H1 (cell line): ENCODE measurements around the gene GRIN2C. TPM values are rescaled to one million over a fixed set of nuclear protein-coding genes. Genes with fewer than 3 reads are reported as not detected.
A peak's percentile ranks its signal among the peaks of the same experiment; 100 is the strongest.

Experiments used
- BCL11A ChIP-seq, 2 experiments: IDR thresholded peaks; one replicate each; pipeline ENCODE4 v1.6.1; 2011; ENCODE audit warnings: low read depth in 2 of 2, low read length in 2 of 2, mild to moderate bottlenecking in 2 of 2
- CBX5 ChIP-seq: fragments of 300-800, 300-1000 bp; sonication (generic); IDR thresholded peaks from 2 replicates; pipeline ENCODE4 v1.7.1; 2016; ENCODE audit warnings: antibody characterized with exemption, low read length, low read depth
- CREB1 ChIP-seq: IDR thresholded peaks from 2 replicates; pipeline ENCODE4 v1.6.1; 2012; ENCODE audit warnings: inconsistent platforms
- EGR1 ChIP-seq: IDR thresholded peaks from 2 replicates; pipeline ENCODE4 v1.6.1; 2011; ENCODE audit warnings: low read depth, low read length, borderline replicate concordance
- EZH2 ChIP-seq: fragments of 200-600 bp; sonication (generic); IDR thresholded peaks from 2 replicates; pipeline ENCODE4 v1.7.1; 2012; ENCODE audit warnings: low read depth, mild to moderate bottlenecking, moderate library complexity, low read length, inconsistent platforms; ENCODE audit not compliant: severe bottlenecking
- FOSL1 ChIP-seq: IDR thresholded peaks from 2 replicates; pipeline ENCODE4 v1.6.1; 2011; ENCODE audit warnings: mild to moderate bottlenecking, low read depth, low read length, moderate library complexity; ENCODE audit not compliant: insufficient read depth
- HDAC2 ChIP-seq, 2 experiments: fragments of 300-600 bp in 1 of 2; sonication (generic) in 1 of 2; IDR thresholded peaks; 2 replicates each; pipeline ENCODE4 v1.6.1; 2011 to 2012; ENCODE audit warnings: low read depth in 2 of 2, low read length in 2 of 2, mild to moderate bottlenecking in 2 of 2, moderate library complexity in 2 of 2, borderline replicate concordance in 1 of 2, inconsistent platforms in 1 of 2
- JUN ChIP-seq: IDR thresholded peaks from 2 replicates; pipeline ENCODE4 v1.6.1; 2011; ENCODE audit warnings: low read depth, mild to moderate bottlenecking, improper control_type of control experiment, low read length
- KDM1A ChIP-seq: fragments of 200-600, 300-600 bp; sonication (generic); IDR thresholded peaks from 2 replicates; pipeline ENCODE4 v1.7.1; 2016; ENCODE audit warnings: mild to moderate bottlenecking, low read length, borderline replicate concordance
- MAFK ChIP-seq: IDR thresholded peaks from 2 replicates; pipeline ENCODE4 v1.6.1; 2012; ENCODE audit warnings: low read depth, mild to moderate bottlenecking, improper control_type of control experiment, low read length
- NRF1 ChIP-seq: IDR thresholded peaks from 2 replicates; pipeline ENCODE4 v1.6.1; 2011; ENCODE audit warnings: mild to moderate bottlenecking, low read depth, low read length, improper control_type of control experiment
- PHF8 ChIP-seq: fragments of 200-600 bp; sonication (generic); conservative IDR thresholded peaks from 2 replicates; pipeline ENCODE4 v1.7.1; 2012; ENCODE audit warnings: low read depth, mild to moderate bottlenecking, inconsistent platforms, low read length, moderate library complexity
- RAD21 ChIP-seq, 2 experiments: IDR thresholded peaks in 1 of 2; conservative IDR thresholded peaks in 1 of 2; 2 replicates each; pipeline ENCODE4 v1.6.1; 2011; ENCODE audit warnings: low read depth in 2 of 2, low read length in 2 of 2, improper control_type of control experiment in 1 of 2, inconsistent platforms in 1 of 2, mild to moderate bottlenecking in 1 of 2, moderate library complexity in 1 of 2
- RFX5 ChIP-seq: IDR thresholded peaks from 2 replicates; pipeline ENCODE4 v1.6.1; 2011; ENCODE audit warnings: low read depth, low read length, improper control_type of control experiment, borderline replicate concordance
- RNF2 ChIP-seq: fragments of 200-900, 300-1000 bp; sonication (generic); IDR thresholded peaks from 2 replicates; pipeline ENCODE4 v1.7.1; 2016; ENCODE audit warnings: borderline replicate concordance, low read depth, mild to moderate bottlenecking, antibody characterized with exemption, low read length; ENCODE audit not compliant: poor library complexity, severe bottlenecking; ENCODE audit errors: missing control alignments
- TAF7 ChIP-seq: optimal IDR thresholded peaks from 2 replicates; pipeline ENCODE3; 2011; ENCODE audit warnings: low read depth, mild to moderate bottlenecking, inconsistent platforms, low read length, moderate library complexity, borderline replicate concordance
- YY1 ChIP-seq: IDR thresholded peaks from 2 replicates; pipeline ENCODE4 v1.6.1; 2011; ENCODE audit warnings: low read depth, mild to moderate bottlenecking, low read length
- ZNF274 ChIP-seq: IDR thresholded peaks from 2 replicates; pipeline ENCODE4 v1.7.0; 2012; ENCODE audit warnings: low read length, borderline replicate concordance; ENCODE audit errors: extremely low read depth
- polyA plus RNA-seq, 7 experiments: library from polyadenylated mRNA; depleted of rRNA in 3 of 7; stranded (reverse) in 5 of 7; unstranded in 2 of 7; fragments of >200 nt in 5 of 7; fragments of 200-250 nt in 2 of 7; gene quantifications; 1 replicate in 5 of 7; 2 replicates in 1 of 7; 4 replicates in 1 of 7; pipeline versions ENCODE4 v1.2.1 to v1.2.3, GENCODE V29; 2011 to 2013; ENCODE audit warnings: missing spikeins in 2 of 7, mixed read lengths in 2 of 7
- total RNA-seq: library from RNA; stranded (reverse); fragmentation: NEBNext Ultra II Directional; extraction: Animal tissue kit (Norgen Biotek cat#: 25700); gene quantifications from 2 replicates; pipeline ENCODE4 v1.2.1, GENCODE V29; 2021
- TF ChIP-seq, protein P1 (sequence below): IDR thresholded peaks from 2 replicates; pipeline ENCODE4 v1.6.1; 2012; ENCODE audit warnings: inconsistent platforms

The GRIN2C gene
- total and polyA plus RNA-seq, 2 of the 8 experiments (the other 6 are each of a cell fraction or from before 2014, with no cell fraction given), result 0.06 to 0.07 TPM

GRCh38 chr17:74842599-74843351 is 16.9 kb downstream of the GRIN2C start (continued):
- no peak for TF ChIP-seq KDM1A
- TF ChIP-seq CBX5, result no peak
- TF ChIP-seq BCL11A (IDR thresholded peaks at IDR 0.05; ENCODE audit: low read depth in 2 of 2, low read length in 2 of 2), result no peak
- TF ChIP-seq, protein P1, sequence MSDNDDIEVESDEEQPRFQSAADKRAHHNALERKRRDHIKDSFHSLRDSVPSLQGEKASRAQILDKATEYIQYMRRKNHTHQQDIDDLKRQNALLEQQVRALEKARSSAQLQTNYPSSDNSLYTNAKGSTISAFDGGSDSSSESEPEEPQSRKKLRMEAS, result 0 out of 2 replicates have a peak, but pooled peaks have one; percentile 23
- no peak for TF ChIP-seq RNF2
- TF ChIP-seq FOSL1, result no peak
- TF ChIP-seq RAD21 (IDR thresholded peaks at IDR 0.05 in 1 of 2, conservative IDR thresholded peaks at IDR 0.05 in 1 of 2; ENCODE audit: low read depth in 2 of 2, low read length in 2 of 2), result peak; percentile 45 to 65
- TF ChIP-seq NRF1, result 0 out of 2 replicates have a peak, but pooled peaks have one; percentile 28
- TF ChIP-seq HDAC2 (IDR thresholded peaks at IDR 0.05; ENCODE audit: borderline replicate concordance in 1 of 2, low read depth in 2 of 2, low read length in 2 of 2), result no peak
- no peak for TF ChIP-seq JUN
- no peak for TF ChIP-seq EGR1
- TF ChIP-seq YY1, result no peak
- TF ChIP-seq MAFK, result no peak
- no peak for TF ChIP-seq ZNF274
- no peak for TF ChIP-seq EZH2
- TF ChIP-seq RFX5, result no peak
- no peak for TF ChIP-seq PHF8
- no peak for TF ChIP-seq TAF7
- TF ChIP-seq CREB1, result 0 out of 2 replicates have a peak, but pooled peaks have one; percentile 42
